HG03066 (cell line): Measurements from ENCODE around the gene EPHB1.
"Not testable (repeated sequence)": the region's sequence is repeated elsewhere in the genome, so short reads cannot be mapped to it uniquely, and the experiment has no call there.

Experiments used
- ATAC-seq: cut with Tn5 transposase; IDR thresholded peaks from one replicate; pipeline ENCODE4 v1.9.1; 2021; ENCODE audit warnings: low read depth; ENCODE audit not compliant: unreplicated experiment

Gene EPHB1

GRCh38 chr3:135097276-135097946 is 302.4 kb downstream of the EPHB1 start:
- ATAC-seq, result no peak

- ATAC-seq, result no peak
Measured at GRCh38 chr3:135099734-135100355, 304.8 kb downstream of the EPHB1 start.

- ATAC-seq, result no peak
Measured at GRCh38 chr3:135100366-135100765, 305.3 kb downstream of the EPHB1 start.

GRCh38 chr3:135103917-135104316 is 308.9 kb downstream of the EPHB1 start:
- ATAC-seq, result no peak

- ATAC-seq, result no peak
Measured at GRCh38 chr3:135106445-135106844, 311.4 kb downstream of the EPHB1 start.

- no peak for ATAC-seq
Measured at GRCh38 chr3:135107043-135107442, 312.0 kb downstream of the EPHB1 start.

GRCh38 chr3:135109681-135110080 is 314.6 kb downstream of the EPHB1 start:
- ATAC-seq, result no peak

- ATAC-seq, result not testable (repeated sequence)
Measured at GRCh38 chr3:135114551-135114950, 319.5 kb downstream of the EPHB1 start.

GRCh38 chr3:135117977-135118376 is 322.9 kb downstream of the EPHB1 start:
- ATAC-seq, result no peak

- ATAC-seq, result no peak
Measured at GRCh38 chr3:135118792-135119191, 323.7 kb downstream of the EPHB1 start.

GRCh38 chr3:135125171-135125801 is 330.2 kb downstream of the EPHB1 start:
- ATAC-seq, result no peak

GRCh38 chr3:135127946-135128470 is 332.9 kb downstream of the EPHB1 start:
- no peak for ATAC-seq

GRCh38 chr3:135128818-135129217 is 333.8 kb downstream of the EPHB1 start:
- no peak for ATAC-seq

GRCh38 chr3:135131290-135131689 is 336.2 kb downstream of the EPHB1 start:
- ATAC-seq, result no peak

- ATAC-seq, result no peak
Measured at GRCh38 chr3:135133905-135134683, 339.0 kb downstream of the EPHB1 start.

GRCh38 chr3:135134684-135135075 is 339.6 kb downstream of the EPHB1 start:
- ATAC-seq, result no peak

GRCh38 chr3:135135445-135135844 is 340.4 kb downstream of the EPHB1 start:
- no peak for ATAC-seq

- no peak for ATAC-seq
Measured at GRCh38 chr3:135136361-135137100, 341.5 kb downstream of the EPHB1 start.

GRCh38 chr3:135137296-135137695 is 342.2 kb downstream of the EPHB1 start:
- ATAC-seq, result no peak

GRCh38 chr3:135138776-135139175 is 343.7 kb downstream of the EPHB1 start:
- ATAC-seq, result no peak
